Inferior parietal cortex (tissue), 1 donor: ENCODE measurements around the gene METTL3.
"Not testable (repeated sequence)": the region's sequence is repeated elsewhere in the genome, so short reads cannot be mapped to it uniquely, and the experiment has no call there.

ENCODE experiments used
- DNase-seq: peaks from one replicate; pipeline ENCODE4 v3.0.0-alpha.2; 2016; ENCODE audit errors: extremely low spot score

METTL3 gene

DNA sequence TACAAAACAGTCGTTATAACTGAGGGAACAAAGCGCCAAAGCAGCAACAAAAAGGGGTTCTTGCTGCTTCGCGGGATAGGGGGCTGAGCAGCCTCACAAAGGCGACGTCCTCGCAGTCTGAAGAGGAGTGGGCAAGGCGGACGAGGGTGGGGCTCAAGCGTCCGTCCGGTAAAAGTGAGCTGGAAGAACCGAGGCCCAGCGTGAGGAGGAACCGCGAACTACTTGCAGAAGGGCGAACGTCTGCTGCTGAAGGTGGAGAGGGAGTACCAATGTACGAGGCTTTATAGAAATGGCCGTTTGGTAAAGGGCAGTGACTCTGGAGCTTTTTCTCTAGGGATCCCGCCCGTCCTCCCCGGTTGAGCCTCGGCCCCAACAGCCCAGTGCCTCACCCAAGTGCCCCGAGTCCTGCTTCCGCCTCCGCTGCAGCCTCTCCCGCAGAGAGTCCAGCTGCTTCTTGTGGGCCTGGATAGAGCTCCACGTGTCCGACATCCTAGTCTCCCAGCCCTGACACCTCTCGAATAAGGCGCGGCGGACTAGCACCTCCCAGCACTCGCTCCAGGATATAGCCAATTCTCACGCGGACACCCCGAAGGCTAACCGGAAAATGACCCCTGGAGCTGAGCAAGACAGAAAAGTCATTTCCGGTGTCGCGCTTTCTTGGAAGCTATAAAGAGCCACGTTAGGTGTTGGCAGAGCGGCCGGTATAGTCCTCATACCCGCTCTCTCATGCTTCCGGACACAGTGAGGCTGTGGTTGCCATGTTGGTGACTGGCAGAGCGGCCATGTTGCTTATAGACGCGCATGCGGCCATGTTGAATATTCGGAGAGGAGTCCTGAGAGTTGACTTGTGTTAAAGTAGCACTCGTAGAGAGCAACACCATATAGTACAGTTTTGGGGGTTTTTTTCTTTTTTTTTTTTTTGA is at the start of gene METTL3:
METTL3 (minus strand) TSS at position 606 of the 923 bp plus-strand sequence; CDS start at position 489, 117 bp downstream.
- peak; percentile 99 for DNase-seq

DNA sequence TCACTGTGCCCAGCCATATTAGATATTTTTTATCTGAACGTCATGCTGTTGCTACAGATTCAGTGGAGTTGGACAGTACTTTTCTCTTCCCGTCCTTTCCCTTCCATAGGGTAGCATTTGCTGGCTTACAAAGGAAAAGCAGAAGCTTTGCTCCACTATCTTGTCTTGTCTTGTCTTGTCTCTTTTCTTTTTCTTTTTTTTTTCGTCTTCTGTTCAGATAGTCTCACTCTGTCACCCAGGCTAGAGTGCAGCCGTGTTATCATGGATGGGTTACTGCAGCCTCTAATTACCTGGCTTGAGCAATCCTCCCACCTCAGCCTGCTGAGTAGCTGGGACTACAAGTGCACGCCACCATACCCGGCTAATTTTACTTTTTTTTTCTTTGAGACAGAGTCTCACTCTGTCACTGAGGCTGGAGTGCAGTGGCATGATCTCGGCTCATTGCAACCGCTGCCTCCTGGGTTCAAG is 47.6 kb upstream of the METTL3 start:
- DNase-seq: no peak

GRCh38 chr14:21557084-21557901 is 46.2 kb upstream of the METTL3 start:
- peak; percentile 98 for DNase-seq

DNA sequence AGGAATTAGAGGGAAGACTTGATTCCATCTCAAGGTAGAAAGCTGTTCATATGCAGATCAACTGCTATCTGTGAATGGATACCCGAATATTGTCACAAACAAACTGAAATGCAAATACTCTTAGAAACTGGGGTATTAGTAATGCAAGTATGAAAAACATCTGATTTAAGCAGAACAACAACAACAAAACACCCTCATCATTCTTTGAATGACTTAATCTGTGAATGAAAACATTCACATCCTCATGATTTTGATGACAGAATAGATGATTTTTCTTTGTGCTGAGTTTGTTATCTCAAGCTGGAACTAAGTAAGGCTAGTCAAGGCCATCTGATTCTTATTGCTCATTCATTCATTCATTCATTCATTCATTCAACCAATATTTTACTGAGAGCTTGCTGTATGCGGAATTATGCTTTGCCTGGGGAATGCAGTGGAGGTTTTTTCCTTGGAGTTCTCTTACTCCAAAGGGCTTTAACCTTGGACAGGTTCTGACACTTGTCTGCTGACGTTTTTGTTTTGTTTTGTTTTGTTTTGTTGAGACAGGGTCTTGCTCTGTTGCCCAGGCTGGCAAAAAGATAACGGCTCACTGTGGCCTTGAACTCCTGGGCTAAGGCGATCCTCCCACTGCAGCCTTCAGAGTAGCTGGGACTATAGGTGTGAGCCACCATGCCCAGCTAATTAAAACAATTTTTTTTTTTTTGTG is 45.4 kb upstream of the METTL3 start:
- no peak for DNase-seq

- DNase-seq: no peak
Observed at GRCh38 chr14:21553266-21553665, 42.1 kb upstream of the METTL3 start.

DNA sequence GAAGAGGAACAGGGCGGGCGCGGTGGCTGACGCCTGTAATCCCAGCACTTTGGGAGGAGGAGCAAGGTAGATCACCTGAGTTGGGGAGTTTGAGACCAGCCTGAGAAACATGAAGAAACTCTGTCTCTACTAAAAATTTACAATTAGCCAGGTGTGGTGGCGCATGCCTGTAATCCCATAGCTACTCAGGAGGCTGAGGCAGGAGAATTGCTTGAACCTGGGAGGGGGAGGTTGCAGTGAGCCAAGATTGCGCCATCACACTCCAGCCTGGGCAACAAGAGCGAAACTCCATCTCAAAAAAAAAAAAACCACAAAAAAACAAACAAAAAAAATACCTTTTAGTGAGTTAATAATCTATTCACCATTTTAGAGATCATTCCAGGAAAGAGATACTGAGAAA is 33.4 kb upstream of the METTL3 start:
- not testable (repeated sequence) for DNase-seq

DNA sequence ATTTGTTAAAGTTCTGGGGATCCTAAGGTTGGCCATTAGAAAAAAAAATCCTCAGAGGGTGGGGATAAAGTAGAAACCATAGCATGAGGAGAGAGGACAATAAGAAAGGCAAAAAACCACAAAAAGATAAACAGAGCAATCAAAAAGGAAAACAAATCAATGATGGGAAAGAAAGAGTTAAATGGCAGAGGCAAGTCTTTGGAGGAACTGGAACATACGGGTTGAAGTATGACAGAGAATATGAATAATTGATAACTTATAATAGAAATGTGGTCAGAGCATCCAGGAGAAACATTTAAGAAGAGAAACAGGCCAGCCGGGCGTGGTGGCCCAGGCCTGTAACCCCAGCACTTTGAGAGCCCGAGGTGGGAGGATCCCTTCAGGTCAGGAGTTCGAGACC is 32.8 kb upstream of the METTL3 start:
- DNase-seq: no peak

DNA sequence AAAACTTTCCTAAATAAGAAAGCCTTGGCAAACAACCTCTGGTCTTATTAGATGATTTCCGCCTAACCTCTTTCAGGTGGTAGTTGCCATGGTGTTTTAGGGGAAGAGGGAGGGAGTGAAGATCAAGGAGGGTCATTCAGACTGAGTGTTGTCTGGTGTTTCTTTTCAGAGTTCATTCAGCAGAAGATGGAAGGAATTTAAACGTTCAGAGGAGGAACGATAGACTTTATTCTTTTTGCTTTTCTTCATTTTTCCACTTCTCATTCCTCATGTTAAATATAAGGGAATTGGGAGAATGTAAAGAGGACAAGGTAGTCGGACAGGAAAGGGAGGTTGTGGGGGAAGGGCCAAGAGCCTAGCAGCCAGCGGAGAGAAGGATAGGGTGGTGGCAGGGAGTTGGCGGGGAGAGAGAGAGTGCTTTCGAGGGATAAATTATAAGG is 32.4 kb upstream of the METTL3 start:
- DNase-seq: no peak

- no peak for DNase-seq
Observed at GRCh38 chr14:21541413-21542074, 30.4 kb upstream of the METTL3 start.

DNA sequence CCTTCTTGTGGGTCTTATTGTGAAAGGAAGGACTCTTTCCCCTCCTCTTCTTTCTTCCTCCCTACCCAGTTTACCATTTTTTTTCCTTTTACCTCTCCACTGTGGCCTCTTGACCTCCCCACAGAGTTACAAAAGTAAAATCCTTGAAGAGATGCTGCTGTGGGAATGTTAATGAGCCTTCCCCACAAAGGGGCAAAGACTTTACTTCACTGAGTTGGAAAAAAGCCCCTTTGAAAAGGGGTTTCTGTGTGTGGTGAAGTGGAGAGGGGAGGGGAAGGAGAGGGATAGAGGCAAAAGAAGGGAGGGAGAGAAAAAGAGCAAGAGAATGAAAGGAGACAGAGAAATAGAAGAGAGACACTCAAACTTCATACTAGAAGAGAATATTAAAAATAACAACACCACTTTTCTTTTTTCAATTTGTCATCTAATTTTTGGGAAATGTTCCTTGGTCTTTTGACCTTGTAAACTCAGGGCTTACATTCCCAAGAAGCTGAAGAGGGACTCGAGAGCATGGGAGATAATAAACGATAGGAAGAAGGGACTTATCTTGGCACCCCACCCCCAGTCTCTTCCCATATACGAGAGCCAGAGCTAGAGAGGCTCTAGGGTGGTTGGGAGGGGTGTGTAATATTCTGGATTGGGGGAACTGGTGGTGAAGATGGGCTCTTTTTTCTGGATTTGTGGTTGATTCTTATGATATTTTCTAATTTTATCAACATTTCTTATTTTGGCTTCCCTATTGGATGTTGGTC is 28.2 kb upstream of the METTL3 start:
- no peak for DNase-seq

GRCh38 chr14:21537090-21537424 is 25.9 kb upstream of the METTL3 start:
- no peak for DNase-seq

DNA sequence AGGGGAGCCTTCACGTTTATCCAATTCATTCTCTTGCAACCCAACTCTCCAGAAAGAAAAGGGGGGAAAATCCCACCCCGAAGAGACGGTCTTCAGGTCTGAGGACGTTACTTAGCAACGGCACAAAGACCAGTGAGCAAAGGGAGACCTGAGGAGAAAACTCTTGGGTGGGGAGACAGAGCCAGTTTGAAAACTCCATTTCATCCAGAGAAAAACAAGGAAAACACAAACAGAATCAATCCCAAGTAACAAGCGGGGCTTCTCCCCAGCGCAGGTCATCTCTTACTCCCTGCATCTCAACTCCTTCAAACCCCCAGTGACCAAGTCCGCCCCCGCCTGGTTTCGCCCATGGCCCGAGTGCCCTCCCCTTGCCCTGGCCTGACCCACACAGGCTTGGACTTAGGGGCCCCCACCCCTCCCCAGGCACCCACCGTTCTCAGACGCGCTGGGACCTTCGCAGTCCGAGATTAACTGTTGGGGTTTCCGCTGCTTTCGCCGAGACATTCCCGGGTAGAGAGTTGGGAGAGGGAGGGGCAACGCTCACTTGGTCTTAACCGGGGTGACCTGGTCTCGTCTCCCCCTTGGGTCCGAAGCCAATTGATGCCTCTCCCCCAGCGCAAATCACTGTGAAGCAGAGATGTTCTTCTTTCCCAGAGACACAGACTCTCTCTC is 25.4 kb upstream of the METTL3 start:
- no peak for DNase-seq

DNA sequence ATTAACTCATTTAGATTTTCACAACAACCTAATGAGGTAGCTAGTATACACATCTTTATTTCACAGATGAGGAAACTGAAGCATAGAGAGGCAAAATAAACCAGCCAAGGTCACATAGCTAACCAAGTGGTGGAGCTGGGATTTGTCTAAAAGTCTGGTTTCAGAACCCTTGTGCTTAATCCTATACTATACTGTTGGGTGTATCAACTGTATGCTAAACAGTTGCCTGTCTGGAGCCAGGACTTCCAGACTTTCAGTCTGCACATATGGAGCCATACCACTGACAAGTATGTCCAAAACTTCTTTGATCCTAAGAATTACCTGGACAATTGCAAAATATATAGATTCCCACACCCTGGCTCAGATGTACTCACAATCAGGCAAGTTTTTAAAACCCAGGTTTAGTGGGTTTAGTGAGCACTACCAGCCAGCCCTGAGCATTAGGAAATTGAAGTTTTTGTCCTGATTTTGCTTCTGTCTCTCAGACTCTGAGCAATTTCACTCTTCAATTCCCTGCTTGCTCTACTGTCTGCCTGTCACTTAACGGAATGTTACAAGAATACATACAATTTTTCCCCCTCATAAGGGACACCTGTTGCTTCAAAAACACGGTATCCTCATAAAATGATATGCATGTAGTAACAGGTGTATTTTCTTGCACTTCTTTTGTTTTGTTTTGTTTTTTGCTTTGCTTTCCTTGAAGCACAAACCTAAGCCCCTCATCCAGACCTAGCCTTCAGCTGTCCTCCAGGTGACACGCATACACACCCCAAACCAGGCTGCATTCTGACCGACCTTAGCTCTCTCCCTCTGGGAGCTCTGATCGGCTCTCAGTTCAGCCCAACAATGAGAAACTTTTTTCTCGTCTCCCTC is 24.6 kb upstream of the METTL3 start:
- no peak for DNase-seq

GRCh38 chr14:21534576-21534975 is 23.4 kb upstream of the METTL3 start:
- DNase-seq: no peak

GRCh38 chr14:21533294-21533693 is 22.2 kb upstream of the METTL3 start:
- DNase-seq: no peak

GRCh38 chr14:21529515-21529914 is 18.4 kb upstream of the METTL3 start:
- DNase-seq: no peak

DNA sequence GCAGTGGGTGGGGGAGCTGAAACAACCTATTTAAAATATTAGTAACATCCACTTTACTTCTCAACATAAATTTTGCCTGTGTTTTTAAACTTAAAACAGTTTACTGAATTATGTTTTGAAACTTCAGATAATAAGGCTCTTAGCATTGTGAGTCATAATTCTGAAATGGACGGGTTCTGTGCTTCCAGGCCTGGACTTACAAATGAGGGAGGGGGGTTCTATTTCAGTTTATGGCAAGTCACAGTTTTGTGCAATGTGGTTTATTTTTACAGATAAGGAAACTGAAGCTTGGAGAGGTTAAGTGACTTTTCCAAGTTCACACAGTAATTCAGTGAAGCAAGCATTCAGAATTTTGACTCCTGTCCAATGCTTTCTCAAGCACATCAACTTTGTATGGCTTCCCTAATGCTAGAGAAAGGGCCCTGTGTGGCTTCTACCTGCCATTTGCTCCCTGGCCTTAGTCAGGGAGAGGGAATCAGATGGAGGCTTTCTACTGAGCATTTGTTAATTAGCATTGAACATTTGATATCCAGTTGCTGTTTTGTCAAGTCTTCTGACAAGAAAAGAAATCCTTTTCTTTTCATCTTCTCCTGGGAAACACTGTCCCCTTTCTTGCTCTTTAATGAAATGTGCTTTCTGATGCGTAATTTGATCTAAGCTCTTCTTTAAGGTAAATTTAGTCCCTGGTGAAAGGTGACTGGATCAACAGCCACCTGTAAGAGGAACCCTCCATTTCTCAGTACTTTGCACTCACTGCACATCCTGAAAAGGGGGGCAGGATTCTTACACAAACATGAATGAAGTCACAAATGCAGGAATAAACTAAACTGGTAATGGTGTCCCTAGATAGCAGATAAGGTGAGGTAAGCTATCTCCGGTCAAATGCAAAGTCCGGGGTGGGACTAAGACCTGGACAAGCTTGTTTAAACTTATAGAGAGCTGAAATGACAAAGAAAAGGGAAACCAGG is 17.5 kb upstream of the METTL3 start:
- no peak for DNase-seq

DNA sequence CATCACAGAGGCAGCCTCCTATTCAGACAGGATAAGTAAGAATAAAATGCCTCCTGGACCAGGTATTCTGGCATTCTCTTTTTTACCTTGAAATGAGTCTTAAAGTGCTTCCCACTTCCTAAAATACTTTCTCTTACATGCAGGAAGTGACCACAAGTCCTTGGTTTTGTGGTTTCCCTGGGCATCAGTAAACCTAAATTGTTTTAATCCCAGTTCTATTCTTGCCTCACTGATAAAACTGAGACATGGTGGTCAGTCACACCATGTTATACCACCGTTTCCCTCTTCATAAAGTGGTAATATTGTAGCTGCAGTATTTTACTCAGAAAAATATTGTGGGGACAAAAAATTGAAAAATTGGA is 16.2 kb upstream of the METTL3 start:
- no peak for DNase-seq
